IPS-11a (cell line): ENCODE data around the gene SCEL.

Source experiments
- H3K4me3 ChIP-seq: one replicate; pipeline ENCODE4 v1.5.1; 2013; ENCODE audit warnings: low read depth, low read length, control low read depth

Gene SCEL

GRCh38 chr13:77555246-77555645, 19.7 kb downstream of the SCEL start:
- H3K4me3 ChIP-seq, result no peak overlapping the region

GRCh38 chr13:77558016-77558415, 22.5 kb downstream of the SCEL start:
- no peak overlapping the region for H3K4me3 ChIP-seq

- no peak overlapping the region for H3K4me3 ChIP-seq
Observed at GRCh38 chr13:77563111-77563510, 27.6 kb downstream of the SCEL start.

GRCh38 chr13:77565635-77566034, 30.1 kb downstream of the SCEL start:
- no peak overlapping the region for H3K4me3 ChIP-seq

GRCh38 chr13:77571956-77572355, 36.5 kb downstream of the SCEL start:
- H3K4me3 ChIP-seq, result no peak overlapping the region

- H3K4me3 ChIP-seq, result no peak overlapping the region
Observed at GRCh38 chr13:77574096-77574495, 38.6 kb downstream of the SCEL start.

- H3K4me3 ChIP-seq, result no peak overlapping the region
Observed at GRCh38 chr13:77579959-77580358, 44.5 kb downstream of the SCEL start.

- H3K4me3 ChIP-seq, result no peak overlapping the region
Observed at GRCh38 chr13:77580748-77581147, 45.2 kb downstream of the SCEL start.

GRCh38 chr13:77583581-77583980, 48.1 kb downstream of the SCEL start:
- H3K4me3 ChIP-seq, result no peak overlapping the region

- H3K4me3 ChIP-seq, result no peak overlapping the region
Observed at GRCh38 chr13:77584106-77584505, 48.6 kb downstream of the SCEL start.

- no peak overlapping the region for H3K4me3 ChIP-seq
Observed at GRCh38 chr13:77595166-77595810, 59.8 kb downstream of the SCEL start.

GRCh38 chr13:77596777-77597176, 61.3 kb downstream of the SCEL start:
- H3K4me3 ChIP-seq, result no peak overlapping the region

- no peak overlapping the region for H3K4me3 ChIP-seq
Observed at GRCh38 chr13:77599351-77599750, 63.8 kb downstream of the SCEL start.

GRCh38 chr13:77600701-77601100, 65.2 kb downstream of the SCEL start:
- no peak overlapping the region for H3K4me3 ChIP-seq

- no peak overlapping the region for H3K4me3 ChIP-seq
Observed at GRCh38 chr13:77611068-77611467, 75.6 kb downstream of the SCEL start.

- no peak overlapping the region for H3K4me3 ChIP-seq
Observed at GRCh38 chr13:77616027-77616426, 80.5 kb downstream of the SCEL start.

GRCh38 chr13:77619655-77620054, 84.1 kb downstream of the SCEL start:
- H3K4me3 ChIP-seq, result no peak overlapping the region

GRCh38 chr13:77620138-77620537, 84.6 kb downstream of the SCEL start:
- H3K4me3 ChIP-seq, result no peak overlapping the region

- no peak overlapping the region for H3K4me3 ChIP-seq
Observed at GRCh38 chr13:77623806-77624205, 88.3 kb downstream of the SCEL start.

- no peak overlapping the region for H3K4me3 ChIP-seq
Observed at GRCh38 chr13:77628170-77628569, 92.7 kb downstream of the SCEL start.

- no peak overlapping the region for H3K4me3 ChIP-seq
Observed at GRCh38 chr13:77637588-77637987, 102.1 kb downstream of the SCEL start.

GRCh38 chr13:77650409-77650808, 114.9 kb downstream of the SCEL start:
- no peak overlapping the region for H3K4me3 ChIP-seq

GRCh38 chr13:77653301-77653700, 117.8 kb downstream of the SCEL start:
- no peak overlapping the region for H3K4me3 ChIP-seq
